Cardiac muscle cell (in vitro differentiated cells and primary cell): ENCODE data around the gene HIVEP3. TPM values are rescaled to one million over a fixed set of nuclear protein-coding genes. Genes with fewer than 3 reads are reported as not detected.

ENCODE experiments used
- DNase-seq, 2 donors: peaks; one replicate each; pipeline versions ENCODE4 v3.0.0 to v3.0.0-alpha.2; 2010 to 2017; ENCODE audit warnings: low read depth in 1 of 2, low spot score in 1 of 2
- H3K27ac ChIP-seq: fragments of 200-600 bp; sonication (generic); 2 replicates; pipeline ENCODE4 v1.5.1; 2016
- H3K27me3 ChIP-seq: fragments of 200-600 bp; sonication (generic); 2 replicates; pipeline ENCODE4 v1.6.0; 2016; ENCODE audit warnings: control low read depth
- H3K36me3 ChIP-seq: fragments of 200-600 bp; sonication (generic); 2 replicates; pipeline ENCODE4 v1.5.1; 2016; ENCODE audit warnings: control low read depth
- H3K4me1 ChIP-seq: fragments of 200-600 bp; sonication (generic); 2 replicates; pipeline ENCODE4 v1.8.1; 2017; ENCODE audit warnings: low read depth, mild to moderate bottlenecking, mixed run types
- H3K4me3 ChIP-seq: fragments of 200-600 bp; sonication (generic); 2 replicates; pipeline ENCODE4 v1.5.1; 2016; ENCODE audit warnings: mild to moderate bottlenecking
- H3K9me3 ChIP-seq: fragments of 200-600 bp; sonication (generic); 2 replicates; pipeline ENCODE4 v1.5.1; 2017; ENCODE audit warnings: low read depth, mild to moderate bottlenecking, control low read depth
- CTCF ChIP-seq: IDR thresholded peaks from 2 replicates; pipeline ENCODE4 v1.5.1; 2012; ENCODE audit warnings: low read depth, mild to moderate bottlenecking, low read length
- polyA plus RNA-seq: library from polyadenylated mRNA; unstranded; fragments of >200 nt; fragmentation: Nextera tagmentation; extraction: Ambion mirVana; gene quantifications from 2 replicates; pipeline ENCODE4 v1.2.1, GENCODE V29; 2016
- total RNA-seq: library from RNA; depleted of rRNA; stranded (reverse); fragments of >200 nt; gene quantifications from 2 replicates; pipeline ENCODE4 v1.2.3, GENCODE V29; 2016

HIVEP3 gene
- total and polyA plus RNA-seq, 2 experiments from 2014 or later: 0.42 to 0.62 TPM

- Histone ChIP-seq H3K27ac (no peak overlapping the region), H3K4me1 (no peaks in the 10 kb centered on the region), H3K36me3 (no peaks in the 10 kb centered on the region), H3K27me3 (no peaks in the 10 kb centered on the region), H3K4me3 (no peak overlapping the region), H3K9me3 (no peaks in the 10 kb centered on the region)
- no peak for TF ChIP-seq CTCF
- no peak for DNase-seq
Measured at GRCh38 chr1:41641475-41641814, 277.3 kb downstream of the HIVEP3 start.

GRCh38 chr1:41640756-41641474 is 277.8 kb downstream of the HIVEP3 start:
- no peak overlapping the region for H3K27ac ChIP-seq
- no peaks in the 10 kb centered on the region for H3K4me1 ChIP-seq
- no peak overlapping the region for H3K4me3 ChIP-seq
- no peak for TF ChIP-seq CTCF
- DNase-seq: no peak
- no peaks in the 10 kb centered on the region for H3K27me3 ChIP-seq
- no peaks in the 10 kb centered on the region for H3K9me3 ChIP-seq
- no peaks in the 10 kb centered on the region for H3K36me3 ChIP-seq

GRCh38 chr1:41640141-41640751 is 278.5 kb downstream of the HIVEP3 start:
- no peaks in the 10 kb centered on the region for H3K27me3 ChIP-seq
- no peak overlapping the region for H3K27ac ChIP-seq
- H3K36me3 ChIP-seq: no peaks in the 10 kb centered on the region
- H3K4me1 ChIP-seq: no peaks in the 10 kb centered on the region
- no peaks in the 10 kb centered on the region for H3K9me3 ChIP-seq
- DNase-seq: no peak
- no peak for TF ChIP-seq CTCF
- no peak overlapping the region for H3K4me3 ChIP-seq

GRCh38 chr1:41639332-41639936 is 279.3 kb downstream of the HIVEP3 start:
- DNase-seq: peak in 1 of 2 donors; percentile 50
- Histone ChIP-seq H3K4me1 (no peaks in the 10 kb centered on the region), H3K9me3 (no peaks in the 10 kb centered on the region), H3K36me3 (no peaks in the 10 kb centered on the region), H3K4me3 (no peak overlapping the region), H3K27me3 (no peaks in the 10 kb centered on the region), H3K27ac (no peak overlapping the region)
- TF ChIP-seq CTCF: no peak

- H3K4me1 ChIP-seq: no peaks in the 10 kb centered on the region
- no peak overlapping the region for H3K4me3 ChIP-seq
- no peaks in the 10 kb centered on the region for H3K36me3 ChIP-seq
- no peaks in the 10 kb centered on the region for H3K9me3 ChIP-seq
- no peak for TF ChIP-seq CTCF
- H3K27ac ChIP-seq: no peak overlapping the region
- H3K27me3 ChIP-seq: no peaks in the 10 kb centered on the region
- no peak for DNase-seq
Measured at GRCh38 chr1:41638086-41639024, 280.4 kb downstream of the HIVEP3 start.
